Testis (tissue), 3 donors: Measurements from ENCODE around the gene TFAP2A. TPM values are rescaled to one million over a fixed set of nuclear protein-coding genes. Genes with fewer than 3 reads are reported as not detected.

ENCODE experiments used
- DNase-seq: peaks from one replicate; pipeline ENCODE4 v3.0.0-alpha.2; 2019
- H3K27ac ChIP-seq, 2 donors: fragments of 200-600 bp; sonication (generic); one replicate each; pipeline ENCODE4 v1.5.1; 2019
- H3K27me3 ChIP-seq: fragments of 200-600 bp; sonication (generic); one replicate; pipeline ENCODE4 v1.5.1; 2019
- H3K36me3 ChIP-seq: fragments of 200-600 bp; sonication (generic); one replicate; pipeline ENCODE4 v1.5.1; 2017; ENCODE audit warnings: low read depth; ENCODE audit errors: missing control alignments
- H3K4me1 ChIP-seq: fragments of 200-600 bp; sonication (generic); one replicate; pipeline ENCODE4 v1.5.1; 2019
- H3K4me3 ChIP-seq, 2 donors: fragments of 200-600 bp; sonication (generic); one replicate each; pipeline ENCODE4 v1.5.1; 2017 to 2019
- H3K9me3 ChIP-seq: fragments of 200-600 bp; sonication (generic); one replicate; pipeline ENCODE4 v1.5.1; 2017
- CTCF ChIP-seq, 3 experiments: fragments of 450-650 bp in 2 of 3; fragments of 200-600 bp in 1 of 3; sonication (generic) in 1 of 3; IDR thresholded peaks; one replicate each; pipeline ENCODE4 v1.5.1; 2016 to 2019; ENCODE audit warnings: antibody characterized with exemption in 3 of 3, mild to moderate bottlenecking in 2 of 3, moderate library complexity in 1 of 3
- POLR2A ChIP-seq: fragments of 450-650 bp; IDR thresholded peaks from one replicate; pipeline ENCODE4 v1.6.1; 2017; ENCODE audit warnings: antibody characterized with exemption, mild to moderate bottlenecking, moderate library complexity
- WGBS, 2 donors: methylation state at CpG; one replicate each; pipeline ENCODE4 v1.1.5; 2018; 5-methylcytosine and 5-hydroxymethylcytosine counted together
- intact Hi-C: fragments of 100-400 bp; cut with DNase I; formaldehyde crosslinking; loops from one replicate; pipeline ENCODE4 v1.15.1; 2023; ENCODE audit warnings: low total_unique reads
- polyA plus RNA-seq: library from polyadenylated mRNA; stranded (reverse); fragments of 350-450 nt; fragmentation: Illumina TruSeq; extraction: RNeasy Lipid Tissue Mini Kit (QIAGEN cat#74804); gene quantifications from one replicate; pipeline ENCODE4 v1.2.3, GENCODE V29; 2014; ENCODE audit warnings: low read depth, low replicate concordance; ENCODE audit not compliant: insufficient read depth
- total RNA-seq, 2 donors: library from RNA; depleted of rRNA; stranded (reverse); fragments of >200 nt; gene quantifications; one replicate each; pipeline ENCODE4 v1.2.3, GENCODE V29; 2016

The TFAP2A gene
- total and polyA plus RNA-seq, 3 donors from 2014 or later: 2.7 to 4.8 (median 3.3) TPM

GRCh38 chr6:10362300-10362699 is 52.6 kb downstream of the TFAP2A start:
- no peak for DNase-seq
- no peak overlapping the region for H3K27ac ChIP-seq
- H3K4me1 ChIP-seq: no peaks in the 10 kb centered on the region
- no peak for TF ChIP-seq POLR2A
- no peak for TF ChIP-seq CTCF (IDR thresholded peaks at IDR 0.05)
- H3K4me3 ChIP-seq: no peak overlapping the region
- H3K9me3 ChIP-seq: no peaks in the 10 kb centered on the region
- H3K36me3 ChIP-seq: no peaks in the 10 kb centered on the region
- H3K27me3 ChIP-seq: no peaks in the 10 kb centered on the region
- intact Hi-C loops: no loop called here
- WGBS, 2 donors: 77 to 82% methylated on average over 2 of the region's 2 CpGs

GRCh38 chr6:10361428-10361827 is 53.4 kb downstream of the TFAP2A start:
- H3K27me3 ChIP-seq: no peaks in the 10 kb centered on the region
- WGBS, 2 donors: 92 to 94% methylated on average over 4 of the region's 4 CpGs
- no peaks in the 10 kb centered on the region for H3K36me3 ChIP-seq
- H3K4me3 ChIP-seq: no peak overlapping the region
- intact Hi-C loops: no loop called here
- H3K4me1 ChIP-seq: no peaks in the 10 kb centered on the region
- H3K27ac ChIP-seq: no peak overlapping the region
- DNase-seq: no peak
- no peaks in the 10 kb centered on the region for H3K9me3 ChIP-seq
- TF ChIP-seq CTCF (IDR thresholded peaks at IDR 0.05) (no peak), POLR2A (no peak)

DNA sequence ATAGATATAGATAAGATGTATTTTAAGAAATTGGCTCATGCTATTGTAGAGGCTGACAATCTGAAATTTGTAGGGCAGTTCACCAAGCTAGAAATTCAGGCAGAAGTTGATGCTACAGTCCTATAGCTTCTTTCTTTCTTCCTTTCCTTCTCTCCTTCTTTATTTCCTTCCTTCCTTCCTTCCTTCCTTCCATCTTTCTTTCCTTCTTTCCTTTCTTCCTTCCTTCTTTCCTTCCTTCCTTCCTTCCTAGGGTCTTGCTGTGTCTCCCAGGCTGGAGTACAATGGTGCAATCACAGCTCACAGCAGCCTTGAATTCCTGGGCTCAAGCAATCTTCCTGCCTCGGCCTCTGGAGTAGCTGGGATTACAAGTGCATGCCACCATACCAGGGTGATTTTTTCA is 55.3 kb downstream of the TFAP2A start:
- Histone ChIP-seq H3K27me3 (no peaks in the 10 kb centered on the region), H3K4me1 (no peaks in the 10 kb centered on the region), H3K4me3 (no peak overlapping the region), H3K36me3 (no peaks in the 10 kb centered on the region), H3K9me3 (no peaks in the 10 kb centered on the region), H3K27ac (no peak overlapping the region)
- WGBS, 2 donors: 81 to 90% methylated on average over 1 of the region's 1 CpG
- DNase-seq: no peak
- intact Hi-C loops: no loop called here
- no peak for TF ChIP-seq POLR2A
- no peak for TF ChIP-seq CTCF (IDR thresholded peaks at IDR 0.05)

DNA sequence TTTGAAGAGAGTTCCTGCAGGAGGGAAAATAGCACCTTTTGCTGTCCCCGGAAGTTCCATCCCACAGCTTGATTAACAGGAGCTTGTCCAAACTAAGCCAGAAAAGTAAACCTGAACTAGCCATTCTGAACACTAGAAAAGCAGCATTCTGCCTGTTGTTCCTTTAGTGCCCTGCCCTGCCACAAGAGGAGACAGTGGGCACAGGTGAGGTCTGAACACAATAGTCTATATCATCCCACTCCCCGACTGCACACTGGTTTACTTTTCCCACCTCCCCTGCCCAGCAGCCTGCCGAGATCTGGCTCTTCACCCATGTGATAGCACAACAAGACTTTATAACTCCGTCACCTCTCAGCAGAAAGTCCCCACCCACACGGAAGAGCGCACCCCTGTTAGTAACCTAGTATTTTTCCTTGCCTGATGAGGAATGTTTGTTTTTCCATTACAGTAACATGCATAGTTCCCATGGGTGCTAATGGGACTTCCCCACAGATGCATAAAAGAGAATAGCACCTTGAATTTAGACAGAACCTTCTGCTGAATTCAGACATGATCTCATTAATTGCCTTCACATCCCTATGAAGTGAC is 59.7 kb downstream of the TFAP2A start:
- DNase-seq: no peak
- WGBS, 2 donors: 67 to 74% methylated on average over 6 of the region's 6 CpGs
- Histone ChIP-seq H3K36me3 (no peaks in the 10 kb centered on the region), H3K27ac (no peak overlapping the region), H3K9me3 (no peaks in the 10 kb centered on the region), H3K4me1 (no peaks in the 10 kb centered on the region), H3K27me3 (no peaks in the 10 kb centered on the region), H3K4me3 (no peak overlapping the region)
- no peak for TF ChIP-seq POLR2A
- no peak for TF ChIP-seq CTCF (IDR thresholded peaks at IDR 0.05)
- intact Hi-C loops: no loop called here

DNA sequence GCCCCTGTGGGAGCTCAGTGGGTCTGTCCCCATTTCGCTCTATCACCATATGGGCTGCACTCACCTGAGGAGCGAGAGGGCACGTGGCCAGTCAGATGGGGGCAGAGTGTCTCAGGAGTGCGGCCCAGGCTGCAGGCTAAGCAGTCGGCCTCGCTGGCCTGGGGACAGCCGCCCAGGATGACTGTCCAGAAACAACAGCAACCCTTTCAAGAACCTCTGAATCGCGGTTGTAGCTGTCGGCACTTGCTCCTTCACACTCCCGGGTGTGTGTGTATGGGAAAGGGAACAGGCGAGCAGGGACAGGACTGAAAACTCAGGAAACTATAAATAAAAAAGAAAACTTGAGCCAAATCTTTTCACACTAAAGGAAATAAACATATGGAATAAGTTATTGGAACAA is 63.1 kb downstream of the TFAP2A start:
- Histone ChIP-seq H3K27me3 (no peaks in the 10 kb centered on the region), H3K9me3 (no peaks in the 10 kb centered on the region), H3K4me1 (no peaks in the 10 kb centered on the region), H3K4me3 (no peak overlapping the region), H3K36me3 (no peaks in the 10 kb centered on the region), H3K27ac (no peak overlapping the region)
- 66 to 73% methylated on average over 11 to 12 of the region's 12 CpGs for WGBS, 2 donors
- no peak for DNase-seq
- TF ChIP-seq POLR2A: no peak
- no peak for TF ChIP-seq CTCF (IDR thresholded peaks at IDR 0.05)
- intact Hi-C loops: no loop called here
